Activated T-helper 9 cell treated with anti-CD3 and anti-CD28 coated beads, Interleukin-2, amount 50 U/mL, for 16 hours (primary cell): ENCODE measurements around the gene TOR1A.
"Not testable (repeated sequence)": the region's sequence is repeated elsewhere in the genome, so short reads cannot be mapped to it uniquely, and the experiment has no call there.

Experiments
- DNase-seq: peaks from one replicate; pipeline ENCODE4 v3.0.0-alpha.2; 2020; ENCODE audit warnings: low read depth

The TOR1A gene

GRCh38 chr9:129781981-129782380 is 42.0 kb downstream of the TOR1A start:
- no peak for DNase-seq

GRCh38 chr9:129781131-129781530 is 42.8 kb downstream of the TOR1A start:
- no peak for DNase-seq

GRCh38 chr9:129779560-129780190 is 44.3 kb downstream of the TOR1A start:
- no peak for DNase-seq

GRCh38 chr9:129778469-129778868 is 45.5 kb downstream of the TOR1A start:
- DNase-seq, result no peak

- no peak for DNase-seq
Observed at GRCh38 chr9:129777769-129778130, 46.2 kb downstream of the TOR1A start.

- DNase-seq, result no peak
Observed at GRCh38 chr9:129776938-129777768, 46.8 kb downstream of the TOR1A start.

- no peak for DNase-seq
Observed at GRCh38 chr9:129776566-129776937, 47.4 kb downstream of the TOR1A start.

GRCh38 chr9:129776096-129776495 is 47.8 kb downstream of the TOR1A start:
- DNase-seq, result not testable (repeated sequence)

GRCh38 chr9:129775448-129775798 is 48.5 kb downstream of the TOR1A start:
- DNase-seq, result no peak

GRCh38 chr9:129774791-129775447 is 49.0 kb downstream of the TOR1A start:
- no peak for DNase-seq

- DNase-seq, result no peak
Observed at GRCh38 chr9:129773262-129774048, 50.5 kb downstream of the TOR1A start.

- DNase-seq, result no peak
Observed at GRCh38 chr9:129770741-129771140, 53.2 kb downstream of the TOR1A start.

GRCh38 chr9:129769669-129770068 is 54.3 kb downstream of the TOR1A start:
- no peak for DNase-seq

GRCh38 chr9:129768486-129768885 is 55.5 kb downstream of the TOR1A start:
- no peak for DNase-seq

GRCh38 chr9:129765764-129766317 is 58.1 kb downstream of the TOR1A start:
- no peak for DNase-seq

GRCh38 chr9:129762985-129763926 is 60.7 kb downstream of the TOR1A start:
- DNase-seq, result no peak
